SK-N-MC (cell line): ENCODE results near the gene CDV3.
"Not testable (repeated sequence)": the region's sequence is repeated elsewhere in the genome, so short reads cannot be mapped to it uniquely, and the experiment has no call there.

Experiments
- DNase-seq: peaks from one replicate; pipeline ENCODE4 v3.0.0-alpha.2; 2011; ENCODE audit warnings: low read depth, low spot score
- H3K27ac ChIP-seq: fragments of 200-600 bp; sonication (generic); 2 replicates; pipeline ENCODE4 v1.5.1; 2016; ENCODE audit warnings: mixed run types
- H3K36me3 ChIP-seq: fragments of 200-600 bp; sonication (generic); 2 replicates; pipeline ENCODE4 v1.6.1; 2017; ENCODE audit warnings: antibody characterized with exemption, low read length, mixed read lengths; ENCODE audit not compliant: insufficient read depth
- H3K4me3 ChIP-seq: fragments of 200-600 bp; sonication (generic); 2 replicates; pipeline ENCODE4 v1.5.1; 2016
- H3K9ac ChIP-seq: fragments of 200-600 bp; sonication (generic); 2 replicates; pipeline ENCODE4 v1.8.0; 2017; ENCODE audit warnings: mixed run types, mixed read lengths; ENCODE audit not compliant: insufficient read length
- H3K9me3 ChIP-seq: fragments of 200-600 bp; sonication (generic); 2 replicates; pipeline ENCODE4 v1.6.1; 2017; ENCODE audit warnings: low read depth, mild to moderate bottlenecking, antibody characterized with exemption, low read length, moderate library complexity, mixed read lengths
- EZH2 ChIP-seq: fragments of 200-600 bp; sonication (generic); IDR thresholded peaks from one replicate; pipeline ENCODE4 v1.6.1; 2017; ENCODE audit warnings: antibody characterized with exemption
- FOXP2 ChIP-seq: optimal IDR thresholded peaks from 2 replicates; pipeline ENCODE3; 2011; ENCODE audit warnings: mild to moderate bottlenecking, moderate library complexity; ENCODE audit not compliant: insufficient read depth; ENCODE audit errors: extremely low read length, control extremely low read depth
- POLR2AphosphoS5 ChIP-seq: IDR thresholded peaks from 2 replicates; pipeline ENCODE4 v1.6.1; 2012; ENCODE audit warnings: mild to moderate bottlenecking, low read depth, low read length, borderline replicate concordance

The CDV3 gene

DNA sequence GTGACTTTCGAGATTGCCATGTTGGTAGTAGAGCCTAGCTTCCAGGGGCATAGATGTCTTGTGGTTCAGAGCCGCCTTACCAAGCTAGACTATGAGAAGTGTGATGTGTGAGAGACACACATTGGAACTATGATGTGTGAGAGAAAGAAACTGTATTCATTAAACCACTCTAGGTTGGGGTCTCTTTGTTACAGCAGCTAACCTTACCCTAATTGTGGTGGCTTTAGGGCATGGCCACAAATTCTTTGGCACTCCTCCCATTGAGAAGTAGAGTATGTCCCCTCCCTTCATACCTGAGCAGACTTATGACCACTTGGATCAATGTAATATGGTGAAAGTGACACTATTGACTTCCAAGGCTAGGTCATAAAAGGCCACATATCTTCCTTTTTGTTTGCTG lies 35.3 kb upstream of the CDV3 start:
- Histone ChIP-seq H3K9ac (no peak overlapping the region), H3K4me3 (no peak overlapping the region), H3K27ac (no peak overlapping the region), H3K9me3 (no peaks in the 10 kb centered on the region), H3K36me3 (no peaks in the 10 kb centered on the region)
- no peak for DNase-seq
- TF ChIP-seq POLR2AphosphoS5 = no peak
- no peak for TF ChIP-seq EZH2
- TF ChIP-seq FOXP2 = no peak

- Histone ChIP-seq H3K4me3 (no peak overlapping the region), H3K36me3 (no peaks in the 10 kb centered on the region), H3K9me3 (no peaks in the 10 kb centered on the region), H3K27ac (no peak overlapping the region), H3K9ac (no peak overlapping the region)
- TF ChIP-seq FOXP2 (no peak), POLR2AphosphoS5 (no peak), EZH2 (no peak)
- no peak for DNase-seq
These were observed 32.4 kb upstream of the CDV3 start for GRCh38 chr3:133540896-133541674.

GRCh38 chr3:133542871-133543270 lies 30.6 kb upstream of the CDV3 start:
- no peak overlapping the region for H3K27ac ChIP-seq
- no peak for DNase-seq
- TF ChIP-seq EZH2 (no peak), FOXP2 (no peak), POLR2AphosphoS5 (no peak)

DNA sequence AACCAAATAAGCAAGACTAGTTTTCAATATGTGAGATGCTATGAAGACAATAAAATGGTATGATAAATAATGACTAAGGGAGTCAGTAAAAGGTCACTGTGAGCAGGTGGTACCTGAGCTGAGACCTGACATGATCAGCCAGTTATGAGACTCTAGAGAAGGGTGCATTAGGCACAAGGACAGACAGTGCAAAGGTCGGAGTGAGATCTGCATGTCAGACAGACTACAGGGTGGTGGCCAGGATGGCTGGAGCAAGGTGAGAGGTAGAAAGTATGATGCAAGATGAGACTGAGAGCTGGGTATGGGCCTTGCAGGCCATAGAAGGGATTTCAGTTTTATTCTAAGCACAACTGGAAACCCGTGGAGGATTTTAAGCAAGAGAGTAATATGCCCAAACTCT lies 28.5 kb upstream of the CDV3 start:
- H3K9me3 ChIP-seq, H3K27ac ChIP-seq, H3K4me3 ChIP-seq, H3K36me3 ChIP-seq, DNase-seq, H3K9ac ChIP-seq: not testable (repeated sequence)

More at GRCh38 chr3:133542871-133543270, 30.6 kb upstream of the CDV3 start:
- Histone ChIP-seq H3K36me3 (no peaks in the 10 kb centered on the region), H3K9ac (no peak overlapping the region), H3K9me3 (no peaks in the 10 kb centered on the region), H3K4me3 (no peak overlapping the region)

DNA sequence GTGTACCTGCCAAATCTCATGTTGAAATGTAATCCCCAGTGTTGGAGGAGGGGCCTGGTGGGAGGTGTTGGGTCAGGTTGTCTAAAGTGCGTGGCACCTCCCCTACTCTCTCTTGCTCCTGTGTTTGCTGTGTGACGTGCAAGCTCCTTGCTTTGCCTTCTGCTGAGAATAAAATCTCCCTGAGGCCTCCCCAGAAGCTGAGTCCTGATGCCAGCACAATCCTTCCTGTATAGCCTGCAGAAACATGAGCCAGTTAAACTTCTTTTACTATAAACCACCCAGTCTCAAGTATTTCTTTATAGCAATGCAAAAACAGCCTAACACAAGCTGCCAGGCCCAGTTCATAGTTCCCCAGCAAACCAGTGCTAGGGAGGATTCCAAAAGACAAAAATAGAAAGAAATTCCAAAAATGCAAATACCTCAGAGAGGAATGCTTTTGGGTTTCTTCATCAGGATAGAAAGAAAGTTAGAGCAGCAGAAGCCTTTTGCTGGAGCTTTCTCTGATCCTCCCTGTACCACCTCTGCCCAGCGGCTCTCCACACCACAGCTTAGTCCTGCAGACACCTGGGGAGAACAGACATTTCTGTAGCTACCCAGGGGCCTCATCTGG lies 25.9 kb upstream of the CDV3 start:
- H3K36me3 ChIP-seq = no peaks in the 10 kb centered on the region
- H3K27ac ChIP-seq = peak overlapping the region; percentile 33; the same call in 1 of the 2 replicates
- no peak overlapping the region for H3K9ac ChIP-seq
- TF ChIP-seq FOXP2 (no peak), POLR2AphosphoS5 (no peak), EZH2 (no peak)
- no peaks in the 10 kb centered on the region for H3K9me3 ChIP-seq
- H3K4me3 ChIP-seq = no peak overlapping the region
- no peak for DNase-seq

DNA sequence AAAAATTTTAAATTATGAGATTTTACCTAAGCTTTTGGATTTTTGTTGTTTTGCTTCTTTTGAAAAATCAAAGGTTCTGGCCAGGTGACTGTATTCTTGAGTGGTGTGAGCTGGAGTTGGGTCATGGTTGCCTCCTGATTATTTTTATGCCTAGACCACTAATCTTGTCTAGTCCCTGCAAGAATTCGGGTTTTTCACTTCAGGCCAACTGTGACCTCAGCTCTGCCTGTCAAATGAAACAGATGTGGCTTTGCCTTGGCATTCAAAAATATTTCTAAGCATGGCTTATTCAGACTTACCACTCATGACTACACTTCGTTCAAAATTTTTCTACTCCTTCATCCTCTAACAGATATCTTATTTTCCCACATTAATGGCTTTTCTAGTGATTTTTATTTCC lies 25.4 kb upstream of the CDV3 start:
- no peaks in the 10 kb centered on the region for H3K36me3 ChIP-seq
- DNase-seq = no peak
- TF ChIP-seq FOXP2 (no peak), POLR2AphosphoS5 (no peak), EZH2 (no peak)
- no peak overlapping the region for H3K4me3 ChIP-seq
- H3K27ac ChIP-seq = peak overlapping the region; percentile 33; the same call in 1 of the 2 replicates
- H3K9ac ChIP-seq = no peak overlapping the region
- no peaks in the 10 kb centered on the region for H3K9me3 ChIP-seq

DNA sequence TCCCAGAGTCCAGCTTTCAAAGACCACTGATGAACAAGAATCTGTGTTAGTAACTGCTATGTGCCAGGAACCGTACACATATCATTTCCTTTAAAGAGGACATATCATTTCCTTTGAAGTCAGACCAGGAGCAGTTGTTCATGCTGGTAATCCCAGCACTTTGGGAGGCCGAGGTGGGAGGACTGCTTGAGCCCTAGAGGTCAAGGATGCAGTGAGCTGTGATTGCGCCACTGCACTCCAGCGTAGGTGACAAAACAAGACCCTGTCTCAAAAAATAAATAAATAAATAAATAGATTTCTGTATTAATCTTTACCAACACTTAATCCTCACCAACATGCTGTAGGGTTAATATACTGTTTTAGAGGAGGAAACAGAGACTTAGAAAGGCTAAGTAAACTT lies 23.9 kb upstream of the CDV3 start:
- Histone ChIP-seq H3K9ac (no peak overlapping the region), H3K36me3 (no peaks in the 10 kb centered on the region), H3K27ac (no peak overlapping the region), H3K4me3 (no peak overlapping the region), H3K9me3 (no peaks in the 10 kb centered on the region)
- no peak for DNase-seq
- TF ChIP-seq EZH2 = no peak
- no peak for TF ChIP-seq POLR2AphosphoS5
- TF ChIP-seq FOXP2 = no peak

DNA sequence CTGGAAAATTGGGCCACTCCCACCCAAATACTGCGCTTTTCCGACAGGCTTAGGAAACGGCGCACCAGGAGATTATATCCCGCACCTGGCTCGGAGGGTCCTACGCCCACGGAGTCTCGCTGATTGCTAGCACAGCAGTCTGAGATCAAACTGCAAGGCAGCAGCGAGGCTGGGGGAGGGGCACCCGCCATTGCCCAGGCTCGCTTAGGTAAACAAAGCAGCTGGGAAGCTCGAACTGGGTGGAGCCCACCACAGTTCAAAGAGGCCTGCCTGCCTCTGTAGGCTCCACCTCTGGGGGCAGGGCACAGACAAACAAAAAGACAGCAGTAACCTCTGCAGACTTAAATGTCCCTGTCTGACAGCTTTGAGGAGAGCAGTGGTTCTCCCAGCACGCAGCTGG lies 21.9 kb upstream of the CDV3 start:
- DNase-seq, H3K4me3 ChIP-seq: not testable (repeated sequence)

DNA sequence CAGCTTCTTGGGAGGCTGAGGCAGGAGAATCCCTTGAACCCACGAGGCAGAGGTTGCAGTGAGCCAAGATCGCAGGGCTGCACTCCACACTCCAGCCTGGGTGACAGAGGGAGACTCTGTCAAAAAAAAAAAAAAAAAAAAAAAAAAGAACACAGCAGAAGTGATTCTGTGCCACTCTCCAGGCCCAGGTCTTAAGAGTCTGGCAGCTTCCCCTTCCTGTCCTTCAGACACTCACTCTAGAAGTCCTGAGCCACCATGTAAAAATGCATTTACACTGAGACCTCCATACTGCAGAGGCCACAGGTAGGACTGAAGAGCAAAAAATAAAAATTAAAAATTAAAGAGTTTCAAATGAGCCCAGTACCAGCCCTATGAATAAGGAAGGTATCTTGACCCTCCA lies 11.8 kb upstream of the CDV3 start:
- TF ChIP-seq FOXP2 (no peak), POLR2AphosphoS5 (no peak), EZH2 (no peak)
- Histone ChIP-seq H3K27ac (no peak overlapping the region), H3K4me3 (no peak overlapping the region), H3K36me3 (no peaks in the 10 kb centered on the region), H3K9me3 (no peaks in the 10 kb centered on the region), H3K9ac (no peak overlapping the region)
- no peak for DNase-seq

More for the DNA sequence above, 21.9 kb upstream of the CDV3 start:
- H3K36me3 ChIP-seq, H3K9me3 ChIP-seq, H3K9ac ChIP-seq, H3K27ac ChIP-seq: not testable (repeated sequence)
